Activated T-helper 1 cell treated with Interleukin-2 at 50 U/mL for 16 hours (primary cell): ENCODE data around the gene NRCAM.
"Not testable (repeated sequence)": the region's sequence is repeated elsewhere in the genome, so short reads cannot be mapped to it uniquely, and the experiment has no call there.

Source experiments
- DNase-seq: peaks from one replicate; pipeline ENCODE4 v3.0.0-alpha.2; 2020; ENCODE audit warnings: low read depth

Gene NRCAM

DNA sequence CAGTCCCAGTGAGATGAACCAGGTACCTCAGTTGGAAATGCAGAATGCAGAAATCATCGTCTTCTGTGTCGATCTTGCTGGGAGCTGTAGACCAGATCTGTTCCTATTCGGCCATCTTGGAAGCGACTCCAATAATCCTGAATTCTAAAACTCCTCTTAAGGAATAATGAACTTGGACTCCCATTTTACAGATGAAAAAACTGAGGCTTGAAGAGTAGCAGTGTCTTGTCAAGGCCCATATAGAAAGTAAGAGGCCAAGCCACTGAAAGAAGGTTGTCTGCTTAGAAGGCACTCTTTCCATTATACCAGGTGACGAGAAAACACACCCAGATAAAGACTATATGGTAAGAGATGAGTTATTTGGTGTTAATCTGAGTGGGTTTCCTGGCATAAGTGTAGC is 177.5 kb downstream of the NRCAM start:
- no peak for DNase-seq

DNA sequence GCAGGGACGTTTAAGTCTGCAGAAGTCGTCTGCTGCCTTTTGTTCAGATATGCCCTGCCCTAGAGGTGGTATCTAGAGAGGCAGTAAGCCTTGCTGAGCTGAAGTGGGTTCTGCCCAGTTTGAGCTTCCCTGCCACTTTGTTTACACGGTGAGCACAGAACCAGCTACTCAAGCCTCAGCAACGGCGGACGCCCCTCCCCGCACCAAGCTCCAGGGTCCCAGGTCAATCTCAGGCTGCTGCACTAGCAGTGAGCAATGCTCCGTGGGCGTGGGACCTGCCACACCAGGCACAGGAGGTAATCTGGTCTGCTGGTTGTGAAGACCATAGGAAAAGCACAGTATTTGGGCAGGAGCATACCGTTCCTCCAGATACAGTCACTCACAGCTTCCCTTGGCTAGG is 178.0 kb downstream of the NRCAM start:
- no peak for DNase-seq

DNA sequence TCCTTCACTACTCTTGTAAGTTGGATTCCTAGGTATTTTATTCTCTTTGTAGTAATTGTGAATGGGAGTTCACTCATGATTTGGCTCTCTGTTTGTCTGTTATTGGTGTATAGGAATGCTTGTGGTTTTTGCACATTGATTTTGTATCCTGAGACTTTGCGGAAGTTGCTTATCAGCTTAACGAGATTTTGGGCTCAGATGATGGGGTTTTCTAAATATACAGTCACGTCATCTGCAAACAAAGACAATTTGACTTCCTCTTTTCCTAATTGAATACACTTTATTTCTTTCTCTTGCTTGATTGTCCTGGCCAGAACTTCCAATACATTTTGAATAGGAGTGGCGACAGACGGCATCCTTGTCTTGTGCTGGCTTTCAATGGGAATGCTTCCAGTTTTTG is 181.8 kb downstream of the NRCAM start:
- DNase-seq = not testable (repeated sequence)

DNA sequence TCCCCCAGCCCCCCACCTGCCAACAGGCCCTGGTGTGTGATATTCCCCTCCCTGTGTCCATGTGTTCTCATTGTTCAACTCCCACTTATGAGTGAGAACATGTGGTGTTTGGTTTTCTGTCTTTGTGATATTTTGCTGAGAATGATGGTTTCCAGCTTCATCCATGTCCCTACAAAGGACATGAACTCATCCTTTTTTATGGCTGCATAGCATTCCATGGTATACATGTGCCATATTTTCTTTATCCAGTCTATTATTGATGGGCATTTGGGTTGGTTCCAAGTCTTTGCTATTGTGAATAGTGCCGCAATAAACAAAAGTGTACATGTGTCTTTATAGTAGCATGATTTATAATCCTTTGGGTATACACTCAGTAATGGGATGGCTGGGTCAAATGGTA is 183.3 kb downstream of the NRCAM start:
- not testable (repeated sequence) for DNase-seq

DNA sequence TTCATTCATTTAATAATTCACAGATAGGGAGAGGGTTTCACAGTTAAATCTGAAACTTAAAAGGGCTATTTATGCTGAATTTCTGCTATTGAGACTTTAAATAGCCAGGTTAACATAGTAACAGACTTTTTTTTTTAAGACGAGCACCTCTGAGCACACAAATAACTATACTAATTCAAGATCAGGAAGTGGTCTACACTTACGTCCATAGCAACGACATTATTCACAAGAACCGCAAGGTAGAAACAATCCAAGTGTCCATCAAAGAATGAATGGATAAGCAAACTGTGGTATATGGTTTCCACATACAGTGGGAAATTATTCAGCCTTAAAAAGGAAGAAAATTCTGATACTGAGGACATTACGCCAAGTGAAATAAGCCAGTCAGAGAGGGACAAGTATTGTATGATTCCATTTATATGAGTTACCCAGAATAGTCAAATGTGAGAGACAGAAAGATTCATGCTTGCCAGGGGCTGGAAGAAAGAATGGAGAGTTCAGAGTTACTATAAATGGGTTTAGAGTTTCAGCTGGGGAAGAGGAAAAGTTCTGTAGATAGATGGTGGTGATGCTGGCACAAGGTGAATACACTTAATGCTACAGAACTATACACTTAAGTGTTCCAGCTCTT is 185.7 kb downstream of the NRCAM start:
- no peak for DNase-seq

DNA sequence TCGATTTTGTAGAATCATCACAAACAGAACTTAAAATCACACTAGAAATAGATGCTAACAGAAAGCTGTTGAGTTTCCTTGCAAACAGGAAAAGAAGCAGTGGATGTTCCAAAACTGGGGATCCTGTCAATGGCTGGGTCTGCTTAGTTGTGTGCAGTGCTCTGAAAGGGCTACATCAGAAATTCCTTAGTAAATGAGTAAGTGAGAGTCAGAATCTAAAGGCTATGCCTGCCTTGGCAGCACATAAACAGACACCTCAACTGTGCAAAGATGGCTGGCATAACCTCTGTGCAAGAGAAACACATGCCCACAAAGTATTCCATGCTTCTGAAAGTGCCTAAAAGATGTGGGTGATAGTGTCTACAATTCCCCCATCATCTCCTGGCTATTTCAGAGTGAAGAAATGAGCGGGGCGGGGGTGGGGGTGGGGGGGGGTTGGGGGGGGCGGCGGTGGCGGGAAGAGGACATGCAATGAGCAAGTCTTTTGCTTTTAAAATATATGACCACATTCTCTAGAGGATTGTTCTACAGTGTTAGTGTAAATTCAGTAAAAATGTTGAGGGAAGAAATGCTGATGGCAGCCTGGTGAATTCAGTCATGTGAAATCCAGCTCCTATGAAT is 187.9 kb downstream of the NRCAM start:
- DNase-seq = no peak

DNA sequence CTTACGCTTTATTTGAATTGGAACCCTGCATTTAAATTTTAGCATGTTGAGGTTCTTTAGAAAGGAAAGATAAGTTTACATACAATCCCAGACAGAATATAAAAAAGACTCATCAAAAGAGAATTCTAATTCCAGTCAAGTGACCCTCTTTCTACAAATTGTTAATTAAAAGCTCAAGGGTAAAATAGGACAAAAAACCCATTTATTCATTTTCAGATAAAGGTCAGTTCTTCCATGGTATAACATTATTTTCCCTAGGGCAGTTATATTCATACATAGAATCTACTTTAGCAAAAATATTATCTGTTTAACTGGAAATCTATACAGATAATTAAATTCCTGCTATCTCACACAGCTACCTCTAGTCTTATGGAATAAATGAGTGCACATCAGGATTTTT is 188.6 kb downstream of the NRCAM start:
- no peak for DNase-seq

DNA sequence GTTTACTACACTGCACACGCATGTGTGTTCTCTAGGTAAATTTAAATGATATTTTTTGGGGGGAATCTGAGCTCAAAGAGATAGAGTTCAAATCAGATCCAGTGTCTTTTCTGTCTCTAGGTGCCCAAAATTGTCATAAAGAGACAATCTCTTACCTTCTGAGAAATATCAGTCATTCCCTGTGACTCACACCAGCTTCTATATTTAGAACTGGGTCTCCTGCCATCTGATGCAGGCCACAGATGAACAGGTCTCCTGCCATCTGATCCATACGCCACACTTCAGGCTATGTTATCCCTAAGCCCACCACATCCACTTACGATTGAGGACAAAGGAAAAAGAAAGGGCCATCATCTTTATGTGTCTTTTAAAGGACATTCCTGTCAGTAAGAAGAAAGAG is 189.7 kb downstream of the NRCAM start:
- DNase-seq = no peak

DNA sequence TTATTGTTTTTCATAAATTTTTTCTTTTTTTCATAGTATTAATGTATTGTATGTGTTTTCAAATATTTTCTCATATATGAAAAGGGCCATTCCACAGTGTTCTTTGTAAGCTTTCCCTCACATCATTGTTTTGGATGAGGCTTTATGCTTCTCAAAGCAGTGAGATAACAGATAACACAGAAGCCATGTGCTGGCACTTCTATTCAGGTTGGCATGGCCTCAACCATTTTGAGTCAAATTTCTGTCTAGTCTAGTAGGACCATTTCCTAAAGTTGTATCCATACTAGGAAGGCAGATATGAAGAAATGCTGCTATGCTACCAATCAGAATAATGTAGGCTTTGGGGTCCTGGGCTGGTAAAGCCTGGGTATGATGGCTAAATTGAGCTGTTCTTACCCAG is 190.2 kb downstream of the NRCAM start:
- no peak for DNase-seq

DNA sequence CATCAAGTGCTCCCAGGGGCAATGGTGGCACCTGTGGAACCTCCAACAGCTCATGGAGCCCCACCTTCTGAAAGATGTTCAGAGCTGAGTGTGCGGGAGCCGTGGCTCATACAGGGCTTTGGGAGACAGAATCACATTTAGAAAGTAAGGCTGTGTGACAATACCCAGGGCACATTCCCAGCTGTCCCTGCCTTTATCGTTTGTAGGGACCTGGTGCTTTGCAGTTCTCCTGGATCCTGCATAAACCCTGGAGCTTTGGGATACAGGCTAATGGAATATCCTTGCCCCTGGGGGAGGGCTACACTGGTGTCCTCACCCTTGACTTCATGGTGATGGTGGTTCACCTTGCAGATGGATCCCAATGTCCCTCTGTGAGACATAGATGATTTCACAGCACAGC is 191.2 kb downstream of the NRCAM start:
- no peak for DNase-seq

DNA sequence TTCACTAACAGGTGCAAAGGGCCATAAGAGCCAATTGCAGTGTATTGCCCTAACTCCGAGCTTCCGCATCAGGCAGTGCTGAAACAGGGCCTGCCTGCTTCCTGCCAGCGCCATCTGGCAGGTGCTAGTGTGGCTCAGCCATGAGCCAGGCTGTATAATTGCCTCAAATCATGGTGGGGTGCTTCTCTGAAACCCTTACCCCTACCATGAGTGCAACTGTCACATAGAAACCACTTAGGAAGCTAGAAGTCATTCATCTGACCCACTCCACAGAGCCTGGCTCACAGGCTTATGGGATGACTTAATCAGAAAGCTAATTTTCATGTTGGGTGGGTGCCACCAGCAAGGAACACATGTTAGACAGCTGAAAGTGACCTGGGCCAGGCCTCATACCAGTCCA is 192.8 kb downstream of the NRCAM start:
- DNase-seq = no peak

DNA sequence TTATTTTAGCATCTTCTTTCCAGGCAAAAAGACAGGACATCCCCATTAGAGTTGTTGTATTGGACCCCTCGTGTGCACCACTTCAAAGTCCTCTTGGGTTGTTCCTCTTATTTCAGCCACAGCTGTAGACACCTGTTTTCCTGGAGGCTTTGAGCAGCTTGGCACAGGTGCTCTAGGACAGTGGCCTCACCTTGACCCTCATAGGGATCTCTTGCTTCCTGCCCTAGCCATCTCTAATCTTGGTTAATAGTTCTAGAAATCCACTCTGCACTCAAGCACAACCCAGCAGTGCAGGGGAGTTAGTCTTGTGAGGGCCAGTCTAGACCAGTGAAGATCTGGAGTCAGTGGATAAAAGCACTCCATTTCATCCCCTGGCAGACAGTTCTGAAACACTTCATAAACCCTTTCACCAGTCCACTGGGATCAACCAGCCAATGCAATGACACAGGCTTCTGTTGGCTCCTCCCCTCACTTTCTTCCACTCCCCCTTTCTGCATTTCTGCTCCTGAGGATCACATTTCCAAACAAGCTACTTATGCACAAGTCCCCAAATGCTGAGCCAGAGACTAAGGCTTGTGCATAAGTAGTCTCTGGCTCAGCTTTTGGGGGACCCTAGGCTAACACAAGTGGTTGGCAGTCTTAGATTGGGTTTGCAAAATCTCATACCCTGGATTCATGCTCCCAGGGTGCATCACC is 194.5 kb downstream of the NRCAM start:
- no peak for DNase-seq

DNA sequence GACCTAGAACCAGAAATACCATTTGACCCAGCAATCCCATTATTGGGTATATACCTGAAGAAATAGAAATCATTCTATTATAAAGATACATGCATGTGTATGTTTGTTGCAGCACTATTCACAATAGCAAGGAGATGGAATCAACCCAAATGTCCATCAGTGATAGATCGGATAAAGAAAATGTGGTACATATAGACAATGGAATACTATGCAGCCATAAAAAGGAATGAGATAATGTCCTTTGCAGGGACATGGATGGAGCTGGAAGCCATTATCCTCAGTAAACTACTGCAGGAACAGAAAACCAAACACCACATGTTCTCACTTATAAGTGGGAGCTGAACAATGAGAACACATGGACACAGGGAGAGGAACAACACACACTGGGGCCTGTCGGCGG is 196.8 kb downstream of the NRCAM start:
- not testable (repeated sequence) for DNase-seq

DNA sequence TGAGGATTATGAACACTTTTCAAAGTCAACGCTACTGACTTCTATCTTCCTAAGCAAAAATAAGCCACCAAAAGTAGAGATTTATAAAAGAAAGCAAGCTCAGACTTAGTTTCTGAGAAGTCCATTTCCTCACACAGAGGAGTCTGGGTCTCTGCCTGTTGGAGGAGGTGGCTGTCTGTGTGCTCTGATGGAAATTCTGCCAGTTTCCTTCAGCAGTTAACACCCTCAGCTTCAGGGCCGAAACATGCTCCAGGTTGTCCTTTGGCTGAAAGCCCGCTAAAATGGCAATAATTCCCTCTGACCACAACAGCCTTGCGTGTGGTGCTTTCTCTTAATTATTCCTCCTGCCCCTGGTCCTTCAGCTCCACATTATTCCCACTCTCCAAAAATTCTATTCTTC is 198.3 kb downstream of the NRCAM start:
- DNase-seq = no peak

DNA sequence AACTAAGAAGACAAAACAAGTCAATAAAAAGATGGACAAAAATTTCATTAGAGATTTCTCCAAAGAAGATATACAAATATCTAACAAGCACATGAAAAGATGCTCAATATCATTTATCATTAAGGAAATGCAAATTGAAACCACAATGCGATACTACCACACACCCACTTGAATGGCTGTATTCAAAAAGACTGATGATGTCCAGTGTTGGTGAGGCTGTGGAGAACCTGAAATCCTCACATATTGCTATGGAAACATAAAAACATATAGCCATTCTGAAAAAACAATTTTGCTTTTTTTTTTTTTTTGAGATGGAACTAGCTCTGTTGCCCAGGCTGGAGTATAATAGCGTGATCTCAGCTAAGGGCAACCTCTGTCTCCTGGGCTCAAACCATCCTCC is 202.0 kb downstream of the NRCAM start:
- DNase-seq = no peak

DNA sequence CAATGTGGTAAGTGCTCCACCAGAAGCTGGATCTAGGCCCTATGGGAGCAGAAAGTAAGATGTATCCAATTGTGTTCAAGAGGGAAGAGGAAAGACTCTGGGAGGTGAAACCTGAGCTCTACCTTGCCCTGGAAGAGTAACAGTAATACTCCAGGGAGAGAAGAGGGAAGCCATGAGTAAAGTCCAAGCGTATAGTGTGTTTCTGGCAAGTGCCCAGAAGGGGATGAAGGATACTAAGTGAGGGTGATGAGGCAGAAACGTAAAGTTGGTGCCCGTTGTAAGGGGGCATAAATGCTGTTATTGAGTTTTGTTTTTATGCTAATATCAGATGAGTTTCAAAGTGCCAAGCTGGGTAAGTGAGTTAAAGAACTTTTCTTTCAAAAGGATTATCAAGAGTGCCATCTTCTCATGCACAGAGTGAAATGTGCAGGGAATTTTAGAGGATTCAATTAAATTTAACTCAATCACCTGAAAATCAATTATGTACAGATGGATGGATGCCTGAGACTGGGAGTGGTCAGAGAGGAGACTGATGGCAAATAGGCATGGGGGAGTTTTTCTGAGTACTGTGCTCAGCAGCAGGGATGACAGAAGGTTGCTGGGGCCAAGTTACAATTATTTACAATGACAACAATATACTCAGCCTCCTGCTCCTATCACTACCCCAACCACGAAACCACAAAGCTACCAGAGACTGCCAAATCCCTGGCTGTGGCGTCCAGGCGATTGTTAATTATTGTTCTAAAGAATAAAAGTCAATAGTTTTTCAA is 202.8 kb downstream of the NRCAM start:
- no peak for DNase-seq

DNA sequence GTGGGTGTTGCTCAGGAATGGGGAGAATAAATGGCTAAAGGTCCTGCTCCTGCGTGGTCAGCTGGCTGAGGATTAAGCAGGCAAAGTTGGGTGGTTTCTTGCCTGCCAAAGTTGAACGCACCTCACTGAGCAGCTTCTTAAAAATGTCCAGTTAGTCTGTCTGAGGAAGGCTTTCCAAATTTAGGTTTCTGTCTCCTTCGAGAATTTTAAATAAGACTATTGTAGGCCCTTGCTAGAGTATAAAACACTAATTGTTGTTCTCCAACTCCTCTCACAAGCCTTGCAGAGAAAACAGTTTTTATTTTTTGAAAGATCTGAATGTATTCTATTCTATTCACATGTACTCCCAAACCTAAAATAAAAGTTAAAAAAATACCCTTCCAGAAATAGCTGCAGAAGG is 204.1 kb downstream of the NRCAM start:
- no peak for DNase-seq

DNA sequence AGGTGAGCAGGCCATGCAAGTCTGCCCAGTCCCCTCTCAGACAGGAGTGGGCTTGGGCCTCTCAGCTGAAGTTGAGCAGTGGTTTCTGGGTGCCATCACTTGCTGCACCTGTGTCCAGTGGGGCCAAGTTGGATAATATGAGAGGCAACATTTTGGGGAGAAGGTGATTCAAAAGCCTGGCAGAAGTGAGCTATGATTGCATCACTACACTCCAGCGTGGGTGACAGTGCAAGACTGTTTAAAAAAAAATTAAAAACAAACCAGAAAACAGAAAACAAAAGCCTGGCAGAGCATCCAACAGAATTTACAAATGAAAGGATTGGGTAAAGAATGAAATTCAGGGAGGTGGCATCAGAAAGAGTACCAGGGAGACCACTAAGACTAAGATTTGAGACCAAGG is 204.5 kb downstream of the NRCAM start:
- DNase-seq = no peak

DNA sequence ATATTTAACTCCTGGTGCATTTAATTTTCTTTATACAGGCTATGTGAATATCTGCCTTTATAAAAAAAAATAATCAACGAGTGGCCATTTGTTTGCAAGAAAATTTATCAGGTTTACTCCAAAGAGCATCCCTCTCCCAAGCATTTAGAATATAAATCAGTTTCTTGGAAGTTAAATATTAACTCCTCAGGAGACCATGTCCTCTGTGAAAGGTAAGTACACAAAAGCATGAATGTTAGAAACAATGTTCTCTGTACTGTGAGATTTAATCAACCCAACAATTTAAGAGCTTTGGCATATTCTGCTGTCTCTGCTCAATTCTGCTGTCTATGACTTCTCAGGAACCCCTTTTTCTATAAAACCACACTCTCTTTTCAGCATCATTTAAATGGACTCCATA is 206.8 kb downstream of the NRCAM start:
- DNase-seq = no peak

DNA sequence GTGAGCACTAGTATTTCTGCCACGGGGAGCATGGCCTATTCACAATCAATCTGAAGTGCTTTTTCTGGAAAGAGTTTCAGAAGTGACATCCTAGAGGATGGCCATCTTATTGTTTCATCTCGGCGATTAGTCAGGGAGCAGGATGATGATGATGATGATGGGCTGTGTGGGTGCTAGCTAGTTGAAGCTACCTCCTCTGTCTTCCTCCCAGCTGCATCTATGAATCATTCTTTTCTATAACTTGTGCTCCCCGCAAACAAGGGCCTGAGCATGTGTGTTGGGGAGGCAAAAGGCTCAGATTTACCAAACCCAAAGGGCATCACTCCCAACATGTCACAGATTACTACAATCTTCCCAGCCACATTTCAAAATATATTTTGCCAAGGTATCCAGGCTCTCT is 207.4 kb downstream of the NRCAM start:
- DNase-seq = no peak

DNA sequence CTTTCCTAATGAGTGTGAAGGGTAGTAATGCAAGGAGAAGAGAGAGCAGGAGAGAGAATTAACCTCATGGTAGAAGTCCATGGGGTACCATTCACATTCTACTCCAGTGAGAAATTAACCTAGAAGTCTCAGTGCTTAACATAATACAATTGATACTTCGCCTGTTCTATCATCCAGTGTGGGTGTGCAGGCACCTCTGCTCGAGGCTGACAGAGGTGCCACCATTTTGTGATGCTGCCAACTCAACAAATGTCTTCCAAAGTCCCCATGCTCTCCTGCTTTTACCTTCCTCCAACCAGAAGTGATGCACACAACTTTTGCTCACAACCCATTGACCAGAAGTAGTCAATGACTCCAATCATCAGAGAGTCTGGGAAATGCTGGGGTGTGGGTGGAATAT is 207.8 kb downstream of the NRCAM start:
- DNase-seq = no peak

DNA sequence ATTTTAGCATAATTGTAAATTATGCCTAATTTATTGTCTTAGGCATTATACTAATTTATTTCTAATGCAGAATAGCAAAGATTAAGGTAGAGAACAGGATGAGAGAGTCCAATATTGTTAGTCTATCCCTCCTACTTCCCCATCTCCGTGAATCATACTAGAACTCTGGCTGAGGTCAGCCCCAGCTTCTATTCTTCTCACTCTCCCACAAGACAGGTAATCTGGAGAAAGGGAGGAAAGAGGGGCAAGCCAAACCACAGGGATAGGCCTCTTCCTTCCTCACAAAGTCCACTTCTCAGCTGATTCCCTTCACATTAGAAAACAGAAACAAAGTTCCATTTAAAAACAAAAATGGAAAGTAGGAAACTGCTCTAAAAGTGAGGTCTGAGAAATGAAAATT is 208.6 kb downstream of the NRCAM start:
- no peak for DNase-seq

DNA sequence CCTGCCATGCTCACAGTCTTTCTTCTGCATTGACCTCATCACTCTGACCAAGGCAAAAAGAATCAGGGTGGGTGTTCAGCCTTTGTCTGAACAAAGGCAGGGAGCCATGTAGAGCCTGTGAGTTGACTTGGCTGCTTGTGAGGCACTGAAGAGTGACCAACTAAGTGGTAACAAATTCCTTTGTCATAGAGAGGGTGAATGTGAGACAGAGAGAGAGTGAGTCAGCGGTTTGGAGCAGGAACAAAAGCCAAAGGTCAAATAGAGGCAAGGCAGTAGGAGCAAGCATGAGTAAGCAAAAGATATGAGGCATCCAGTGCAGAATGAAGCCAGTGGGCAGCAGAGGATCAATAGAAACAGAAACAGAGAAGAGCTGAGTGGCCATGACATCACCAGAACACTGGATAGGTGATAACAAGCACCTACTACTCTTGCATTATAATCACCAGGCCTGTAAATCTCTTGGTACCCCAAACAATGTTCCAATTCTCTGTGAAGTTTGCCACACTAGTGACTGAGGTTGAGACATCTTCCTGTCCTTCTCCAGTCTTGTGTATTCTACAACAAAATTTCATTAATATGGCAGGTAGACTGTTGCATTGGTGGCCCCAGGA is 209.9 kb downstream of the NRCAM start:
- no peak for DNase-seq
